Measurements from ENCODE around the gene SBF2.

DNA sequence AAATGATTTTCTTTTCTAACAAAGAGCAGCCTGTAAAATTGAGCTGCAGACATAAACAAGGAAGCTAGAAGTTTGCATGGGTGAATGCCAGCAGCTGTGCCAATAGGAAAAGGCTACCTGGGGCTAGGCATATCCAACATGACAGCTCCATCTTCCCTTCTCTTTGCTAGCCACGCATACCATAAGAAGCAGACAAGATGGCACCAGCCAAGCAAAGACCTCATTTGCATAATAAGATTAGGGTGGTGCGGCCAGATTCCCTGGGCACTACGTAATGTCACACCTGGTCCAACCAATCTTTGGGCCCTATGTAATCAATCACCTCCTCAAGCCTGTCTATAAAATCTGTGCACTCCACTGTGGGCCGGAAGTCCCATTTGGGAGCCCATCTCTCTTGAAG is 521.8 kb downstream of the SBF2 start:
- TF ChIP-seq FOXM1 (IDR thresholded peaks at IDR 0.05; ENCODE audit: borderline replicate concordance) (no peak), LEF1 (IDR thresholded peaks at IDR 0.05; ENCODE audit: borderline replicate concordance) (no peak)

Data from HEK293T (cell line).